Eye (tissue), 1 donor: ENCODE results near the gene ZKSCAN4.

Experiments used
- DNase-seq: peaks from one replicate; pipeline ENCODE4 v3.0.0-alpha.2; 2015

The ZKSCAN4 gene

GRCh38 chr6:28252009-28252975, at the start of gene ZKSCAN4:
Gene ZKSCAN4 (minus strand): TSS chr6:28252269. CDS start chr6:28251980, 289 bp downstream.
- DNase-seq, result peak; percentile 98

GRCh38 chr6:28296520-28297060, 44.5 kb upstream of the ZKSCAN4 start:
- no peak for DNase-seq

- no peak for DNase-seq
These were observed 43.3 kb upstream of the ZKSCAN4 start for GRCh38 chr6:28295326-28295725.

- no peak for DNase-seq
These were observed 39.5 kb upstream of the ZKSCAN4 start for GRCh38 chr6:28291573-28291972.

- DNase-seq, result no peak
These were observed 30.9 kb upstream of the ZKSCAN4 start for GRCh38 chr6:28282926-28283325.

GRCh38 chr6:28281288-28282064, 29.4 kb upstream of the ZKSCAN4 start, which contains the start of gene PGBD1:
Gene PGBD1 (plus strand): TSS chr6:28281572. CDS start chr6:28283814, 2,242 bp downstream.
- DNase-seq, result peak; percentile 89

- no peak for DNase-seq
These were observed 28.7 kb upstream of the ZKSCAN4 start for GRCh38 chr6:28280595-28281287.

GRCh38 chr6:28277746-28278145, 25.7 kb upstream of the ZKSCAN4 start:
- no peak for DNase-seq

- DNase-seq, result no peak
These were observed 22.8 kb upstream of the ZKSCAN4 start for GRCh38 chr6:28274888-28275287.

GRCh38 chr6:28269492-28269891, 17.4 kb upstream of the ZKSCAN4 start:
- DNase-seq, result no peak

- no peak for DNase-seq
These were observed 15.6 kb upstream of the ZKSCAN4 start for GRCh38 chr6:28267695-28268059.

GRCh38 chr6:28266962-28267694, 15.1 kb upstream of the ZKSCAN4 start, which contains the start of gene ZSCAN26:
Gene ZSCAN26 (plus strand): TSS chr6:28267143. CDS start chr6:28271920, 4,777 bp downstream.
- DNase-seq, result peak; percentile 98

- no peak for DNase-seq
These were observed 14.5 kb upstream of the ZKSCAN4 start for GRCh38 chr6:28266563-28266961.

- no peak for DNase-seq
These were observed 12.8 kb upstream of the ZKSCAN4 start for GRCh38 chr6:28264834-28265401.

- no peak for DNase-seq
These were observed 11.9 kb upstream of the ZKSCAN4 start for GRCh38 chr6:28263922-28264321.

- peak; percentile 74 for DNase-seq
These were observed 7.1 kb upstream of the ZKSCAN4 start, which contains the start of gene NKAPL for GRCh38 chr6:28258877-28259777. Gene NKAPL (plus strand): TSS chr6:28259297. CDS start chr6:28259372, 75 bp downstream.

GRCh38 chr6:28257042-28257441, 5.0 kb upstream of the ZKSCAN4 start:
- no peak for DNase-seq

GRCh38 chr6:28254121-28254519, 2.1 kb upstream of the ZKSCAN4 start:
- no peak for DNase-seq

- DNase-seq, result no peak
These were observed 434 bp downstream of the ZKSCAN4 start for GRCh38 chr6:28251661-28252008.

- DNase-seq, result no peak
These were observed 1.3 kb downstream of the ZKSCAN4 start for GRCh38 chr6:28250747-28251146.
